Eye (tissue), 1 donor: ENCODE data around the gene FCSK.
"Not testable (repeated sequence)": the region's sequence is repeated elsewhere in the genome, so short reads cannot be mapped to it uniquely, and the experiment has no call there.

Experiments
- DNase-seq: peaks from one replicate; pipeline ENCODE4 v3.0.0-alpha.2; 2015

FCSK gene

GRCh38 chr16:70454222-70455034 lies at the start of gene FCSK:
Gene FCSK, plus strand, starts transcription at chr16:70454595. Its CDS starts 8,596 bp downstream, at chr16:70463191.
- peak; percentile 92 for DNase-seq

GRCh38 chr16:70406104-70406503 lies 48.3 kb upstream of the FCSK start:
- not testable (repeated sequence) for DNase-seq

- DNase-seq = peak; percentile 66
These were observed 46.6 kb upstream of the FCSK start for GRCh38 chr16:70407811-70408274.

GRCh38 chr16:70410734-70411133 lies 43.7 kb upstream of the FCSK start:
- DNase-seq = no peak

- DNase-seq = no peak
These were observed 42.0 kb upstream of the FCSK start for GRCh38 chr16:70412385-70412784.

- DNase-seq = not testable (repeated sequence)
These were observed 40.8 kb upstream of the FCSK start for GRCh38 chr16:70413572-70413971.

GRCh38 chr16:70416748-70417616 lies 37.4 kb upstream of the FCSK start:
- no peak for DNase-seq

GRCh38 chr16:70417661-70418060 lies 36.7 kb upstream of the FCSK start:
- no peak for DNase-seq

GRCh38 chr16:70418274-70418992 lies 36.0 kb upstream of the FCSK start:
- DNase-seq = no peak

GRCh38 chr16:70418993-70419318 lies 35.4 kb upstream of the FCSK start:
- no peak for DNase-seq

- DNase-seq = no peak
These were observed 34.7 kb upstream of the FCSK start for GRCh38 chr16:70419384-70420327.

- DNase-seq = no peak
These were observed 33.4 kb upstream of the FCSK start for GRCh38 chr16:70421014-70421413.

- DNase-seq = no peak
These were observed 32.7 kb upstream of the FCSK start for GRCh38 chr16:70421473-70422311.

GRCh38 chr16:70422543-70422942 lies 31.9 kb upstream of the FCSK start:
- DNase-seq = no peak

GRCh38 chr16:70427786-70428177 lies 26.6 kb upstream of the FCSK start:
- DNase-seq = no peak

- DNase-seq = peak; percentile 88
These were observed 26.0 kb upstream of the FCSK start for GRCh38 chr16:70428178-70428998.

- no peak for DNase-seq
These were observed 24.3 kb upstream of the FCSK start for GRCh38 chr16:70429888-70430666.

GRCh38 chr16:70430667-70431536 lies 23.5 kb upstream of the FCSK start:
- peak; percentile 19 for DNase-seq
